ENCODE results near the gene DOCK8. TPM values are rescaled to one million over a fixed set of nuclear protein-coding genes. Genes with fewer than 3 reads are reported as not detected.

DOCK8 gene
- total RNA-seq, 2 experiments from 2014 or later = 163 to 166 TPM

- ChIA-PET POLR2A (interaction anchor here (0.7 to 1.4 kb wide), 3 partner anchors 10 to 499 kb away, joined by 3 to 4 read pairs (median 3); no protein-coding TSS in a partner anchor), CTCF (interaction anchor here (0.6 to 1.3 kb wide), 2 partner anchors 9 to 1544 kb away, joined by 3 to 4 read pairs; no protein-coding TSS in a partner anchor)
Measured at GRCh38 chr9:469672-470551, 255.2 kb downstream of the DOCK8 start.

GRCh38 chr9:470552-471194 is 256.0 kb downstream of the DOCK8 start:
- CTCF ChIA-PET = interaction anchor here (0.6 to 1.3 kb wide), 4 partner anchors 10 to 1544 kb away, joined by 3 to 4 read pairs (median 4); no protein-coding TSS in a partner anchor

More at GRCh38 chr9:469672-470551, 255.2 kb downstream of the DOCK8 start:
- no peak for TF ChIP-seq CTCF (IDR thresholded peaks at IDR 0.05)
- intact Hi-C loops (cut with micrococcal nuclease) = no loop called here
- Mint-ChIP-seq H3K27me3 (no peaks in the 10 kb centered on the region), H3K4me3 (peak overlapping the region; percentile 93), H3K36me3 (ENCODE audit: low read depth) (peaks cover under 1% of the 10 kb centered on the region), H3K4me1 (ENCODE audit: low read depth) (peaks cover 22% of the 10 kb centered on the region), H3K27ac (peak overlapping the region; percentile 90), H3K9me3 (no peaks in the 10 kb centered on the region)
- DNase-seq (peak; percentile 92), ATAC-seq (peak; percentile 97)

GRCh38 chr9:471320-471719 is 256.7 kb downstream of the DOCK8 start:
- intact Hi-C loops (cut with micrococcal nuclease) = no loop called here
- no peak for TF ChIP-seq CTCF (IDR thresholded peaks at IDR 0.05)
- no peak overlapping the region for H3K27ac Mint-ChIP-seq
- ATAC-seq (no peak), DNase-seq (no peak)
- no peaks in the 10 kb centered on the region for H3K9me3 Mint-ChIP-seq
- H3K4me1 Mint-ChIP-seq (ENCODE audit: low read depth) = peaks cover 22% of the 10 kb centered on the region
- peak overlapping the region; percentile 93 for H3K4me3 Mint-ChIP-seq
- ChIA-PET POLR2A (interaction anchor here (0.6 to 1.4 kb wide), 2 partner anchors 17 to 70 kb away, joined by 3 read pairs; no protein-coding TSS in a partner anchor), CTCF (interaction anchor here (1.0 to 1.3 kb wide), 3 partner anchors 11 to 34 kb away, joined by 3 to 4 read pairs (median 4); no protein-coding TSS in a partner anchor)
- no peaks in the 10 kb centered on the region for H3K27me3 Mint-ChIP-seq
- peaks cover 7% of the 10 kb centered on the region for H3K36me3 Mint-ChIP-seq (ENCODE audit: low read depth)

More at GRCh38 chr9:470552-471194, 256.0 kb downstream of the DOCK8 start:
- H3K9me3 Mint-ChIP-seq = no peaks in the 10 kb centered on the region
- peak overlapping the region; percentile 93 for H3K4me3 Mint-ChIP-seq
- POLR2A ChIA-PET = interaction anchor here (0.6 to 1.4 kb wide), 5 partner anchors 10 to 498 kb away, joined by 3 to 4 read pairs (median 3); no protein-coding TSS in a partner anchor
- H3K36me3 Mint-ChIP-seq (ENCODE audit: low read depth) = peaks cover 7% of the 10 kb centered on the region
- peaks cover 22% of the 10 kb centered on the region for H3K4me1 Mint-ChIP-seq (ENCODE audit: low read depth)
- peak overlapping the region; percentile 90 for H3K27ac Mint-ChIP-seq
- DNase-seq = peak; percentile 12
- no peaks in the 10 kb centered on the region for H3K27me3 Mint-ChIP-seq
- ATAC-seq = peak; percentile 0
- intact Hi-C loops (cut with micrococcal nuclease) = no loop called here
- no peak for TF ChIP-seq CTCF (IDR thresholded peaks at IDR 0.05)

GRCh38 chr9:472479-473075 is 257.9 kb downstream of the DOCK8 start:
- H3K4me1 Mint-ChIP-seq (ENCODE audit: low read depth) = peaks cover 22% of the 10 kb centered on the region
- DNase-seq = no peak
- ChIA-PET CTCF (interaction anchor here (1.1 kb wide), 1 partner anchor 32 kb away, joined by 3 read pairs; the partner anchor contains the start of gene KANK1), POLR2A (no interaction called here)
- intact Hi-C loops (cut with micrococcal nuclease) = no loop called here
- no peak for TF ChIP-seq CTCF (IDR thresholded peaks at IDR 0.05)
- peaks cover 7% of the 10 kb centered on the region for H3K36me3 Mint-ChIP-seq (ENCODE audit: low read depth)
- H3K27me3 Mint-ChIP-seq = no peaks in the 10 kb centered on the region
- no peak for ATAC-seq
- H3K27ac Mint-ChIP-seq = no peak overlapping the region
- no peaks in the 10 kb centered on the region for H3K9me3 Mint-ChIP-seq
- H3K4me3 Mint-ChIP-seq = no peak overlapping the region
